ENCODE results near the gene PALD1.

DNA sequence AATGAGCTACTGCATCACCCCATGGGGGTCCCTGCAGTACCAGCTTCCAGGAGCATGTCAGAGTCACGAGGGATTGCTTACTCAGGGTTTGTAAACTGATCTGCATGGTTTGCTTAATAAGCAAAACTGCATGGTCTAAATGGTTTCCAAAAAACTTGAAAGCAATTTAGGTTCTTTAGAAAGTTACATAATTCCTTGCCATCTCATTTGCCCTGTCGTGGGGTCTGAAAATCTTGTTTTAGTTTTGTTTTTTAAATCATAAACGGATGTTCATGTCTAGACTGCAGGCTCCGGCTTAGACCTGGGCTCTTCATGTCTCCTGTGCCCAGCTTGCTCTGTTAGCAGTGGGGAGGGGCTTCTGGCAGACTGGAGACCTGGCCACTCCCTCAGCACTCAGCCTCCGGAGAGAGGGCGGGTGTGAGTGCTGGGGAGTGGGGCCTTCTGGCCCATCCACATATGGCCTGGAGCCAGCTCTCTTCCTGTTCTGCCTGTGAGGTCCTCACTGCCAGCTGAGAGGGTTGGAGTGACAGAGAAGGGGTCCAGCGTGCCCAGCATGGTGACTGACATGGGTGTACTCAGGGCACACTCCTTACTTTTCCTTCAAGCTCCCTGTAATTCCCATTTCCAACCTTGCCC lies 106.5 kb downstream of the PALD1 start:
- TF ChIP-seq, protein P1, sequence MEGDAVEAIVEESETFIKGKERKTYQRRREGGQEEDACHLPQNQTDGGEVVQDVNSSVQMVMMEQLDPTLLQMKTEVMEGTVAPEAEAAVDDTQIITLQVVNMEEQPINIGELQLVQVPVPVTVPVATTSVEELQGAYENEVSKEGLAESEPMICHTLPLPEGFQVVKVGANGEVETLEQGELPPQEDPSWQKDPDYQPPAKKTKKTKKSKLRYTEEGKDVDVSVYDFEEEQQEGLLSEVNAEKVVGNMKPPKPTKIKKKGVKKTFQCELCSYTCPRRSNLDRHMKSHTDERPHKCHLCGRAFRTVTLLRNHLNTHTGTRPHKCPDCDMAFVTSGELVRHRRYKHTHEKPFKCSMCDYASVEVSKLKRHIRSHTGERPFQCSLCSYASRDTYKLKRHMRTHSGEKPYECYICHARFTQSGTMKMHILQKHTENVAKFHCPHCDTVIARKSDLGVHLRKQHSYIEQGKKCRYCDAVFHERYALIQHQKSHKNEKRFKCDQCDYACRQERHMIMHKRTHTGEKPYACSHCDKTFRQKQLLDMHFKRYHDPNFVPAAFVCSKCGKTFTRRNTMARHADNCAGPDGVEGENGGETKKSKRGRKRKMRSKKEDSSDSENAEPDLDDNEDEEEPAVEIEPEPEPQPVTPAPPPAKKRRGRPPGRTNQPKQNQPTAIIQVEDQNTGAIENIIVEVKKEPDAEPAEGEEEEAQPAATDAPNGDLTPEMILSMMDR (IDR thresholded peaks at IDR 0.05; ENCODE audit: insufficient read depth, low read depth, low read length): no peak
- no peak for TF ChIP-seq EZH2 (IDR thresholded peaks at IDR 0.05; ENCODE audit: insufficient read depth, low read length)
